Measurements from ENCODE around the gene TET1.

Gene TET1

DNA sequence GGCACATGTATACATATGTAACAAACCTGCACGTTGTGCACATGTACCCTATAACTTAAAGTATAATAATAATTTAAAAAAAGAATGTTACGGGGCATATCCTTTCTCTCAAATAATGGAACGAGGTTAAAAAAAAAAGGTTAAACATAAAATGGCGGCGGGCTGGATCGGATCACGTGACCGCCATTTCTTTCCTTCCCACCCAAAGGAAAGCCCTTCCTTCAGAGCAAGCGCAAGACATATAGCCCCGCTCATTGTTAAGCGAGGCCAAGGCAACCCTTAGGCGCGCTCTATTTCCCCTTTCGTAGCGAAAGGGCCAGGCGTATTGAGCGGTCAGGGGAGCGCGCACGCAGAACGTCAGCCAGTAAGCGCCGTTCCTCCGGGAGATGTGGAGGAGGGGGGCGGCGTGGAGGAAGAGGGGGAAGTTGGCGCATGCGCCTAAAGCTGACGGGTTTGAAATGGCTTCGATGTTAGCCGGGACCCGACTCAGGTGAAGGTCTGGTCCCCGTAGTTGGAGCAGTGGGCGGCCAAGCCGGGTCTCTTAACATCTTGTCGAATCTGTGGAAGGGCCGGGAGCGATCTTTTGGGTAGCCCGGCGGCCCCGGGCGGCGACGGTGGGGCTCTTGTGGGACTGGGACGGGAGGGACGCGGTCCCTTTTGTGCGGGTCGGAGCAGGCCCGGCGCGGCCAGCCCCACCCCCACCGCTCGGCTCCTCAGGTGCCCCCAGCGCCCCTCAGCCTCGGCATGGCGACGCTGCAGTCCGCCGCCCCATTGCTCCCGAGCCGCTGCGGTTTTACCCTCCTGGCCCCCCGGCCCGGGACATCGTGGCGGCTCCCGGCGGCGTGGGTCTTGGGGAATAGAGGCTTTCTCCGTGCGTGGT, 160.9 kb downstream of the TET1 start, which contains the start of gene CCAR1:
Gene CCAR1 (plus strand): TSS at position 447 of the 880 bp plus-strand sequence. CDS start 1,266 bp downstream, outside the sequence.
- peak; percentile 97 for DNase-seq

DNA sequence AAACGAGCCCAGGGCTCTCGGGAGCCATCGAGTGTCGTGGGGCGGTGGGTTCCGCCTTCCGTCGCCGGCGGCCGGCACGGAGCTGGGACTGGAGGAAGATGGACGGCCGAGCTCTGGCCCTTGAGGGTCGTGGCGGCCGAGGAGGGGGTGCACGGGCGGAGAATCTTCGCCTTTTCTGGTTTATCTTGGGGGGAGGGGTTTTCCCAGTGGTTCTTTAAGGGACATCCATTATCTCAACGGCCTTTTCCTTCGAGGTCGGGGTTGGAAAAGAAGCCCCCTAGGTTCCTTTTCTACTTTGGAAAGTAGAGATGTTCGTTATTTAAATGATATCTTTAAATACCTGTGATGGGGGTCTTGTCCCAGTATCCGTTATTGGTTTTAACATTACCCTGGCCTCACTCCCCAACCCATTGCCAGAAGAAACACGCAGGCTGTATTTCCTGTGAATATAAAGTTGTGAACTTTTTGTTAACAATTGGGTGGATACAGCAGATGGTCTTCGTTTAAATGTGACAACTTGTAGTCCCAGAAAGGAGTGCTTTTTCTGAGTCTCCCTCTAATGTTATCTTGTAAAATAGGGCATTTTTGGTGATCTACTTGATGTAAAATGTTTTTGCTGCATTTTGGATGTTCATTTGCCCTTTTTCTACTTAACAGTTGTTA, 161.7 kb downstream of the TET1 start:
- H3K36me3 ChIP-seq: peaks cover 36% of the 10 kb centered on the region
- no peaks in the 10 kb centered on the region for H3K27me3 ChIP-seq
- peaks cover 2% of the 10 kb centered on the region; the same call in 1 of the 2 replicates for H3K9me3 ChIP-seq
- no peak for DNase-seq
- no peaks in the 10 kb centered on the region for H3K4me1 ChIP-seq
- TF ChIP-seq, protein P1, sequence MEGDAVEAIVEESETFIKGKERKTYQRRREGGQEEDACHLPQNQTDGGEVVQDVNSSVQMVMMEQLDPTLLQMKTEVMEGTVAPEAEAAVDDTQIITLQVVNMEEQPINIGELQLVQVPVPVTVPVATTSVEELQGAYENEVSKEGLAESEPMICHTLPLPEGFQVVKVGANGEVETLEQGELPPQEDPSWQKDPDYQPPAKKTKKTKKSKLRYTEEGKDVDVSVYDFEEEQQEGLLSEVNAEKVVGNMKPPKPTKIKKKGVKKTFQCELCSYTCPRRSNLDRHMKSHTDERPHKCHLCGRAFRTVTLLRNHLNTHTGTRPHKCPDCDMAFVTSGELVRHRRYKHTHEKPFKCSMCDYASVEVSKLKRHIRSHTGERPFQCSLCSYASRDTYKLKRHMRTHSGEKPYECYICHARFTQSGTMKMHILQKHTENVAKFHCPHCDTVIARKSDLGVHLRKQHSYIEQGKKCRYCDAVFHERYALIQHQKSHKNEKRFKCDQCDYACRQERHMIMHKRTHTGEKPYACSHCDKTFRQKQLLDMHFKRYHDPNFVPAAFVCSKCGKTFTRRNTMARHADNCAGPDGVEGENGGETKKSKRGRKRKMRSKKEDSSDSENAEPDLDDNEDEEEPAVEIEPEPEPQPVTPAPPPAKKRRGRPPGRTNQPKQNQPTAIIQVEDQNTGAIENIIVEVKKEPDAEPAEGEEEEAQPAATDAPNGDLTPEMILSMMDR (IDR thresholded peaks at IDR 0.05; ENCODE audit: low read depth, low read length): no peak
- H3K4me3 ChIP-seq (ENCODE audit: low read depth, low read length): peak overlapping the region; percentile 94

More for the DNA sequence above, 160.9 kb downstream of the TET1 start, which contains the start of gene CCAR1:
- Histone ChIP-seq H3K36me3 (peaks cover 31% of the 10 kb centered on the region), H3K9me3 (peaks cover 2% of the 10 kb centered on the region; the same call in 1 of the 2 replicates), H3K27me3 (no peaks in the 10 kb centered on the region), H3K4me3 (ENCODE audit: low read depth, low read length) (peak within 1 kb of the TSS; percentile 94), H3K4me1 (no peaks in the 10 kb centered on the region)
- TF ChIP-seq, protein P1 (IDR thresholded peaks at IDR 0.05; ENCODE audit: low read depth, low read length): no peak

DNA sequence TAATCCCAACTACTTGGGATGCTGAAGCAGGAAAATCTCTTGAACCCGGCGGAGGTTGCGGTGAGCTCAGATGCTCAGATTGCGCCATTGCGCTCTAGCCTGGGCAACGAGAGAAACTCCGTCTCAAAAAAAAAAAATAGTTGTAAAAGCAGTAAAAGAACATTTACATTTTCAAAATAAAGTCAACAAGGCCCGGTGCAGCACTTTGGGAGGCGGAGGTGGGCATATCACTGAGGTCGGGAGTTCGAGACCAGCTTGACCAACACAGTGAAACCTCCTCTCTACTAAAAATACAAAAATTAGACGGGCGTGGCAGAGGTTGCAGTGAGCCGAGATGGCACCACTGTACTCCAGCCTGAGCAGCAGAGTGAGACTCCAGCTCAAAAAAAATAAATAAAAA, 164.9 kb downstream of the TET1 start:
- Histone ChIP-seq H3K36me3 (peaks cover 62% of the 10 kb centered on the region), H3K9me3 (no peaks in the 10 kb centered on the region), H3K27me3 (no peaks in the 10 kb centered on the region), H3K4me1 (no peaks in the 10 kb centered on the region), H3K4me3 (ENCODE audit: low read depth, low read length) (no peak overlapping the region)
- DNase-seq: no peak
- TF ChIP-seq, protein P1 (IDR thresholded peaks at IDR 0.05; ENCODE audit: low read depth, low read length): no peak

DNA sequence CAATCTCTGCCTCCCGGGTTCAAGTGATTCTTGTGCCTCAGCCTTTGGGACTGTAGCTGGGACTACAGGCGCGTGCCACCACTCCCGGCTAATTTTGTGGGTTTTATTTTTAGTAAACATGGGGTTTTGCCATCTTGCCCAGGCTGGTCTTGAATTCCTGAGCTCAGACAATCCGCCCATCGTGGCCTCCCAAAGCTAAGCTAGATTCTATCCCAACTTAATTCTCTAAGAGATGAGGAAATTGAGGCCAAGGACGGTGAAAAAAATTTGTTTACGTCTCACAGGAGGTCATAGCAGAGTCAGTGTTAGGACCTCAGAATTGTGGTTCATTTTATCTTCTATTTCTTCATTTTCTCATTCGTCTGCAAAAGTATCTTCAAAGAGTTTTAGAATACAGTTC, 167.0 kb downstream of the TET1 start:
- DNase-seq: no peak
- H3K36me3 ChIP-seq: peaks cover 79% of the 10 kb centered on the region
- no peak overlapping the region for H3K4me3 ChIP-seq (ENCODE audit: low read depth, low read length)
- no peaks in the 10 kb centered on the region for H3K27me3 ChIP-seq
- H3K4me1 ChIP-seq: no peaks in the 10 kb centered on the region
- no peaks in the 10 kb centered on the region for H3K9me3 ChIP-seq
- TF ChIP-seq, protein P1 (IDR thresholded peaks at IDR 0.05; ENCODE audit: low read depth, low read length): no peak

DNA sequence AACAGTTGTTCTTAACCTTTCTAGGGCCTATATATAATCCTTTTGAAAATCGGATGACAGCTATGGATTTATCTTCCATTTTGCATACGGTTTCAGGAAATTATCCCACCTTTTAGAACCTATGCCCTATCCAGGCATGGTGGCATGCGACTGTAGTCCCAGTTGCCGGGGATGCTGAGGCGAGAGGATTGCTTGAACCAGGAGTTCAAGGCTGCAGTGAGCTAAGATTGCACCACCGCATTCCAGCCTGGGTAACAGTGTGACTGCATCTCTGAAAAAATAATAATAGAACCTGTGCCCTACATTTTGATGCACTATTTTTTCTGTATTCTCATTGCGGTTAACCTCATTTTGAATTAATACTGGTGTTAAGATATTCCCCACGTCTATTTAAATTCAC, 172.5 kb downstream of the TET1 start:
- H3K4me3 ChIP-seq (ENCODE audit: low read depth, low read length): no peak overlapping the region
- DNase-seq: no peak
- H3K27me3 ChIP-seq: no peaks in the 10 kb centered on the region
- peaks cover 78% of the 10 kb centered on the region for H3K36me3 ChIP-seq
- no peaks in the 10 kb centered on the region for H3K4me1 ChIP-seq
- no peaks in the 10 kb centered on the region for H3K9me3 ChIP-seq
- TF ChIP-seq, protein P1 (IDR thresholded peaks at IDR 0.05; ENCODE audit: low read depth, low read length): no peak
